Astrocyte (in vitro differentiated cells and primary cell): ENCODE results near the gene RAD51B. TPM values are rescaled to one million over a fixed set of nuclear protein-coding genes. Genes with fewer than 3 reads are reported as not detected.

Experiments
- DNase-seq: peaks from one replicate; pipeline ENCODE4 v3.0.0-alpha.2; 2010; ENCODE audit warnings: low read depth
- FAIRE-seq: peaks from 2 replicates; lab custom pipeline; 2011; peaks lifted over from hg19 to GRCh38; lab: Jason Lieb, UNC
- H2AFZ ChIP-seq: 2 replicates; pipeline ENCODE4 v1.6.0; 2012; ENCODE audit warnings: low read depth, low read length, inconsistent platforms
- H3K27ac ChIP-seq: 2 replicates; pipeline ENCODE4 v1.5.1; 2011; ENCODE audit warnings: low read depth, low read length, inconsistent platforms
- H3K27me3 ChIP-seq: 2 replicates; pipeline ENCODE4 v1.6.0; 2011; ENCODE audit warnings: low read length, inconsistent platforms; ENCODE audit not compliant: insufficient read depth
- H3K36me3 ChIP-seq: 2 replicates; pipeline ENCODE4 v1.5.1; 2011; ENCODE audit warnings: low read length, inconsistent platforms; ENCODE audit not compliant: insufficient read depth
- H3K4me1 ChIP-seq: 2 replicates; pipeline ENCODE4 v1.5.1; 2011; ENCODE audit warnings: low read length, inconsistent platforms; ENCODE audit not compliant: insufficient read depth
- H3K4me2 ChIP-seq: 2 replicates; pipeline ENCODE4 v1.6.0; 2012; ENCODE audit warnings: low read length, inconsistent platforms
- H3K4me3 ChIP-seq: 2 replicates; pipeline ENCODE4 v1.5.1; 2011; ENCODE audit warnings: low read depth, mild to moderate bottlenecking, low read length, inconsistent platforms; ENCODE audit not compliant: insufficient read depth
- H3K79me2 ChIP-seq: 2 replicates; pipeline ENCODE4 v1.6.0; 2012; ENCODE audit warnings: mild to moderate bottlenecking, low read length, inconsistent platforms; ENCODE audit not compliant: insufficient read depth
- H3K9ac ChIP-seq: 2 replicates; pipeline ENCODE4 v1.6.0; 2012; ENCODE audit warnings: mild to moderate bottlenecking, low read length, inconsistent platforms
- H3K9me3 ChIP-seq: 2 replicates; pipeline ENCODE4 v1.5.1; 2012; ENCODE audit warnings: low read depth, mild to moderate bottlenecking, low read length, inconsistent platforms; ENCODE audit not compliant: insufficient read depth
- H4K20me1 ChIP-seq: 2 replicates; pipeline ENCODE4 v1.6.0; 2012; ENCODE audit warnings: low read length, inconsistent platforms; ENCODE audit not compliant: insufficient read depth
- H3K27ac Mint-ChIP-seq: one replicate; pipeline ENCODE4 v1.8.0; 2021; ENCODE audit warnings: mild to moderate bottlenecking, mixed read lengths; ENCODE audit not compliant: unreplicated experiment
- H3K27me3 Mint-ChIP-seq: one replicate; pipeline ENCODE4 v1.8.0; 2021; ENCODE audit warnings: low read depth, mixed read lengths; ENCODE audit not compliant: unreplicated experiment
- H3K36me3 Mint-ChIP-seq: one replicate; pipeline ENCODE4 v1.8.0; 2021; ENCODE audit warnings: low read depth, mixed read lengths; ENCODE audit not compliant: unreplicated experiment
- H3K4me1 Mint-ChIP-seq: one replicate; pipeline ENCODE4 v1.8.0; 2021; ENCODE audit warnings: low read depth, mixed read lengths; ENCODE audit not compliant: unreplicated experiment
- H3K4me3 Mint-ChIP-seq: one replicate; pipeline ENCODE4 v1.8.0; 2021; ENCODE audit warnings: mild to moderate bottlenecking, moderate library complexity, mixed read lengths; ENCODE audit not compliant: unreplicated experiment
- H3K9me3 Mint-ChIP-seq: one replicate; pipeline ENCODE4 v1.8.0; 2021; ENCODE audit warnings: mild to moderate bottlenecking, mixed read lengths; ENCODE audit not compliant: unreplicated experiment
- EZH2 ChIP-seq: IDR thresholded peaks from 2 replicates; pipeline ENCODE4 v1.6.1; 2012; ENCODE audit warnings: mild to moderate bottlenecking, low read length, inconsistent platforms; ENCODE audit not compliant: insufficient read depth
- total RNA-seq: library from RNA; stranded (reverse); gene quantifications from 2 replicates; pipeline ENCODE4 v1.2.1, GENCODE V29; 2021
- TF ChIP-seq, protein P1 (sequence below): IDR thresholded peaks from 2 replicates; pipeline ENCODE4 v1.5.1; 2011; ENCODE audit warnings: low read depth, mild to moderate bottlenecking, inconsistent platforms, low read length, moderate library complexity; ENCODE audit not compliant: insufficient read depth

Gene RAD51B
- total RNA-seq, 1 donor from 2014 or later: 10.8 TPM

DNA sequence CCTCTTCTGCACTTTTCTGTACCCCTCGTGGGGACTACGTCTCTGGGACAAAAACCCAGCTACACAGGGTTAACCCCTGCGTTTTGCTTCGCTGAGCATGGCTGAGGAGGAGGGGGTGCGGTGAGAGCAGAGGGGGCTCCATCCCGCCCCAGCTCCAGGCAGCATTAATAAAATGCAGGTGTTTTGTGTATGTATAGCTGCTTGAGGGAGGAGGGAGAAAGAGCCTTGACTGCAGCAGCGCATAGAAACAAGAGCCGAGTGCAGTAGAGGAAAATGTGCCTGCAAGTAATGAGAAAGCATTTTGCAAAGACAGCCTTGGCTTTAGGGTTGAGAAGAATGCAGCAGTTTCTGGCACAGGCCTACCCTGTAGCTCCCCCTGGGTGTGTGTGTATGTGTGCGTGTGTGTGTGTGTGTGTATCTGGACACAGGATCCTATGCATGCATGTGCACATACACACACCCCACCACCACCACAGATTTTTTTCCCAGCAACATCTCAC, 869.3 kb downstream of the RAD51B start:
- Mint-ChIP-seq H3K27ac (peak overlapping the region; percentile 94), H3K27me3 (no peaks in the 10 kb centered on the region)
- peak overlapping the region; percentile 45 for H3K9ac ChIP-seq

DNA sequence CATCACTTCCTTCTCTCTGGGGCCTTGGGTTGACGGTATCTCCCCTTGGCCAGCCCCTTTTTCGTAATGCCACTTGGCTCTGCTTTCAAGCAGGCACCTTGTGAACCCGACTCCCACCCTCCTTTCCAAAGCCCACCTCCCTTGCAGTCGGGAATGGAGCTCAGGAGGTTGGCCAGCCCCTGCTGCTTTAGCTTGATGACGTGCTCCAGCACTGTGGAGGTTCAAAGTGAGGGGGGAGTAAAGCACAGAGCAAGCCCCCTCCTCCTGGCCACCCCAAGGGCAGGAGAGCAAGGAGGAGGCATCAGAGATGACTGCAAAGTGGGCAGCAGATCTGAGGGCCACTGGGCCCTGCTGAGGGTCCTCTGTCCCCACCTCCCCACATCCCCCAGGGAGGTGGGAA, 869.9 kb downstream of the RAD51B start:
- Histone ChIP-seq H3K79me2 (no peaks in the 10 kb centered on the region), H3K36me3 (no peaks in the 10 kb centered on the region), H4K20me1 (no peaks in the 10 kb centered on the region), H3K4me1 (peaks cover 52% of the 10 kb centered on the region), H3K9ac (peak overlapping the region; percentile 8), H3K4me2 (no peak overlapping the region), H3K4me3 (no peak overlapping the region), H3K9me3 (no peaks in the 10 kb centered on the region), H2AFZ (no peak overlapping the region), H3K27ac (peak overlapping the region; percentile 1), H3K27me3 (no peaks in the 10 kb centered on the region)
- Mint-ChIP-seq H3K9me3 (no peaks in the 10 kb centered on the region), H3K27me3 (no peaks in the 10 kb centered on the region), H3K4me1 (peaks cover 55% of the 10 kb centered on the region), H3K27ac (peak overlapping the region; percentile 59), H3K36me3 (no peaks in the 10 kb centered on the region), H3K4me3 (no peak overlapping the region)
- no peak for FAIRE-seq
- TF ChIP-seq, protein P1, sequence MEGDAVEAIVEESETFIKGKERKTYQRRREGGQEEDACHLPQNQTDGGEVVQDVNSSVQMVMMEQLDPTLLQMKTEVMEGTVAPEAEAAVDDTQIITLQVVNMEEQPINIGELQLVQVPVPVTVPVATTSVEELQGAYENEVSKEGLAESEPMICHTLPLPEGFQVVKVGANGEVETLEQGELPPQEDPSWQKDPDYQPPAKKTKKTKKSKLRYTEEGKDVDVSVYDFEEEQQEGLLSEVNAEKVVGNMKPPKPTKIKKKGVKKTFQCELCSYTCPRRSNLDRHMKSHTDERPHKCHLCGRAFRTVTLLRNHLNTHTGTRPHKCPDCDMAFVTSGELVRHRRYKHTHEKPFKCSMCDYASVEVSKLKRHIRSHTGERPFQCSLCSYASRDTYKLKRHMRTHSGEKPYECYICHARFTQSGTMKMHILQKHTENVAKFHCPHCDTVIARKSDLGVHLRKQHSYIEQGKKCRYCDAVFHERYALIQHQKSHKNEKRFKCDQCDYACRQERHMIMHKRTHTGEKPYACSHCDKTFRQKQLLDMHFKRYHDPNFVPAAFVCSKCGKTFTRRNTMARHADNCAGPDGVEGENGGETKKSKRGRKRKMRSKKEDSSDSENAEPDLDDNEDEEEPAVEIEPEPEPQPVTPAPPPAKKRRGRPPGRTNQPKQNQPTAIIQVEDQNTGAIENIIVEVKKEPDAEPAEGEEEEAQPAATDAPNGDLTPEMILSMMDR: no peak
- no peak for TF ChIP-seq EZH2
- no peak for DNase-seq

More for the DNA sequence above, 869.3 kb downstream of the RAD51B start:
- Mint-ChIP-seq H3K9me3 (no peaks in the 10 kb centered on the region), H3K4me3 (peak overlapping the region; percentile 47), H3K36me3 (no peaks in the 10 kb centered on the region), H3K4me1 (peaks cover 54% of the 10 kb centered on the region)
- no peaks in the 10 kb centered on the region for H3K27me3 ChIP-seq
- peak; percentile 70 for DNase-seq
- no peak for FAIRE-seq
- H3K79me2 ChIP-seq: no peaks in the 10 kb centered on the region
- H3K4me3 ChIP-seq: no peak overlapping the region
- no peaks in the 10 kb centered on the region for H4K20me1 ChIP-seq
- peak overlapping the region; percentile 75 for H3K27ac ChIP-seq
- peaks cover 46% of the 10 kb centered on the region for H3K4me1 ChIP-seq
- H3K9me3 ChIP-seq: no peaks in the 10 kb centered on the region
- no peak overlapping the region for H2AFZ ChIP-seq
- H3K4me2 ChIP-seq: peak overlapping the region; percentile 17
- TF ChIP-seq, protein P1: peak; percentile 11
- no peak for TF ChIP-seq EZH2
- H3K36me3 ChIP-seq: no peaks in the 10 kb centered on the region
